Osteoblast (primary cell): ENCODE data around the gene KCNH6. TPM values are rescaled to one million over a fixed set of nuclear protein-coding genes. Genes with fewer than 3 reads are reported as not detected.
A peak's percentile ranks its signal among the peaks of the same experiment; 100 is the strongest.

Source experiments
- DNase-seq: peaks from one replicate; pipeline ENCODE4 v3.0.0; 2011; ENCODE audit warnings: low spot score, mixed read lengths; ENCODE audit not compliant: insufficient read length; ENCODE audit errors: missing footprints
- H2AFZ ChIP-seq: 2 replicates; pipeline ENCODE4 v1.6.0; 2011; ENCODE audit warnings: mild to moderate bottlenecking, low read length
- H3K27ac ChIP-seq: 2 replicates; pipeline ENCODE4 v1.5.1; 2011; ENCODE audit warnings: mild to moderate bottlenecking, low read depth, low read length, moderate library complexity
- H3K27me3 ChIP-seq: 2 replicates; pipeline ENCODE4 v1.6.0; 2012; ENCODE audit warnings: mild to moderate bottlenecking, control low read depth, inconsistent platforms, low read length, moderate library complexity; ENCODE audit not compliant: insufficient read depth
- H3K36me3 ChIP-seq: 2 replicates; pipeline ENCODE4 v1.5.1; 2011; ENCODE audit warnings: mild to moderate bottlenecking, low read length, control low read depth, moderate library complexity; ENCODE audit not compliant: insufficient read depth
- H3K4me1 ChIP-seq: 2 replicates; pipeline ENCODE4 v1.5.1; 2011; ENCODE audit warnings: mild to moderate bottlenecking, low read length, control low read depth, moderate library complexity; ENCODE audit not compliant: insufficient read depth
- H3K4me2 ChIP-seq: 2 replicates; pipeline ENCODE4 v1.6.0; 2011; ENCODE audit warnings: mild to moderate bottlenecking, low read length; ENCODE audit not compliant: insufficient read depth
- H3K4me3 ChIP-seq: fragments of 200-600 bp; sonication (generic); 3 replicates; pipeline ENCODE4 v1.5.1; 2012; ENCODE audit warnings: mild to moderate bottlenecking, low read length, inconsistent platforms; ENCODE audit not compliant: insufficient read depth
- H3K79me2 ChIP-seq: 2 replicates; pipeline ENCODE4 v1.6.0; 2012; ENCODE audit warnings: mild to moderate bottlenecking, low read length, control low read depth, inconsistent platforms; ENCODE audit not compliant: insufficient read depth
- H3K9me3 ChIP-seq: 2 replicates; pipeline ENCODE4 v1.5.1; 2011; ENCODE audit warnings: low read depth, low read length, control low read depth
- H4K20me1 ChIP-seq: 2 replicates; pipeline ENCODE4 v1.6.0; 2012; ENCODE audit warnings: mild to moderate bottlenecking, low read length, control low read depth; ENCODE audit not compliant: insufficient read depth
- total RNA-seq: library from RNA; depleted of rRNA; stranded (reverse); fragments of >200 nt; gene quantifications from 2 replicates; pipeline ENCODE4 v1.2.3, GENCODE V29; 2012
- TF ChIP-seq, protein P1 (sequence below): IDR thresholded peaks from 2 replicates; pipeline ENCODE4 v1.5.1; 2011; ENCODE audit warnings: mild to moderate bottlenecking, low read depth, low read length, moderate library complexity; ENCODE audit errors: extremely low read depth

KCNH6 gene
- total RNA-seq, 1 donor: not detected

DNA sequence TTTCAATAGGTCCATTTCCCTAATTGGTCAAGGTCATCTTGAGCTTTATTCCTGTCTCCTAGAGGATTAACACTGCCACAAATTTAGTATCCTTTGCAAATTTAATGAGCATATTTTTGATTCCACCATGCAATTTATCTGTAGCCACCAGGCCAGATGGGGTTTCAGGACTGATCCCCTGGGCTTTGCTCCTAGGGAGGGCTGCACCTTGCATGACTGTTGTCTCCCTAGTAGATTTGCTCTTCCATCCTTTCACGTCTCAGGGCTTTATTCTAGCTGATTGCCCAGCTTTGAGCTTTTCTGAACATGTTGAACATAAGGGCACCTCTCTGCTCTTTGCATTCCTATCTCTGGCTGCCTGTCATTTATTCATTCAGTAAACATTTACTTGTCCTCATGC lies 7.7 kb upstream of the KCNH6 start:
- H3K36me3 ChIP-seq: no peaks in the 10 kb centered on the region
- no peaks in the 10 kb centered on the region for H3K79me2 ChIP-seq
- DNase-seq: peak; percentile 50
- H4K20me1 ChIP-seq: no peaks in the 10 kb centered on the region
- no peak overlapping the region for H3K4me2 ChIP-seq
- H3K9me3 ChIP-seq: no peaks in the 10 kb centered on the region
- no peak overlapping the region for H3K4me3 ChIP-seq
- H3K27ac ChIP-seq: no peak overlapping the region
- no peak overlapping the region for H2AFZ ChIP-seq
- H3K27me3 ChIP-seq: peaks cover 24% of the 10 kb centered on the region
- TF ChIP-seq, protein P1, sequence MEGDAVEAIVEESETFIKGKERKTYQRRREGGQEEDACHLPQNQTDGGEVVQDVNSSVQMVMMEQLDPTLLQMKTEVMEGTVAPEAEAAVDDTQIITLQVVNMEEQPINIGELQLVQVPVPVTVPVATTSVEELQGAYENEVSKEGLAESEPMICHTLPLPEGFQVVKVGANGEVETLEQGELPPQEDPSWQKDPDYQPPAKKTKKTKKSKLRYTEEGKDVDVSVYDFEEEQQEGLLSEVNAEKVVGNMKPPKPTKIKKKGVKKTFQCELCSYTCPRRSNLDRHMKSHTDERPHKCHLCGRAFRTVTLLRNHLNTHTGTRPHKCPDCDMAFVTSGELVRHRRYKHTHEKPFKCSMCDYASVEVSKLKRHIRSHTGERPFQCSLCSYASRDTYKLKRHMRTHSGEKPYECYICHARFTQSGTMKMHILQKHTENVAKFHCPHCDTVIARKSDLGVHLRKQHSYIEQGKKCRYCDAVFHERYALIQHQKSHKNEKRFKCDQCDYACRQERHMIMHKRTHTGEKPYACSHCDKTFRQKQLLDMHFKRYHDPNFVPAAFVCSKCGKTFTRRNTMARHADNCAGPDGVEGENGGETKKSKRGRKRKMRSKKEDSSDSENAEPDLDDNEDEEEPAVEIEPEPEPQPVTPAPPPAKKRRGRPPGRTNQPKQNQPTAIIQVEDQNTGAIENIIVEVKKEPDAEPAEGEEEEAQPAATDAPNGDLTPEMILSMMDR: no peak
- peaks cover 9% of the 10 kb centered on the region for H3K4me1 ChIP-seq

GRCh38 chr17:63516910-63517824 lies 6.0 kb upstream of the KCNH6 start:
- H3K36me3 ChIP-seq: no peaks in the 10 kb centered on the region
- no peak overlapping the region for H3K27ac ChIP-seq
- H3K9me3 ChIP-seq: no peaks in the 10 kb centered on the region
- peaks cover 24% of the 10 kb centered on the region for H3K27me3 ChIP-seq
- peak overlapping the region; percentile 6 for H3K4me2 ChIP-seq
- H3K4me1 ChIP-seq: peaks cover 9% of the 10 kb centered on the region
- peak; percentile 89 for DNase-seq
- H3K4me3 ChIP-seq: no peak overlapping the region
- no peaks in the 10 kb centered on the region for H3K79me2 ChIP-seq
- H2AFZ ChIP-seq: no peak overlapping the region
- TF ChIP-seq, protein P1: no peak
- no peaks in the 10 kb centered on the region for H4K20me1 ChIP-seq

- no peak overlapping the region for H2AFZ ChIP-seq
- no peak overlapping the region for H3K27ac ChIP-seq
Measured at GRCh38 chr17:63517825-63518534, 5.2 kb upstream of the KCNH6 start.

More at GRCh38 chr17:63517825-63518534, 5.2 kb upstream of the KCNH6 start:
- Histone ChIP-seq H3K9me3 (no peaks in the 10 kb centered on the region), H3K4me3 (no peak overlapping the region), H3K4me2 (no peak overlapping the region), H3K27me3 (peaks cover 21% of the 10 kb centered on the region), H4K20me1 (no peaks in the 10 kb centered on the region), H3K79me2 (no peaks in the 10 kb centered on the region), H3K4me1 (peaks cover 9% of the 10 kb centered on the region), H3K36me3 (no peaks in the 10 kb centered on the region)
- TF ChIP-seq, protein P1: no peak
- no peak for DNase-seq
